Esophagus squamous epithelium (tissue), 4 donors: ENCODE results near the gene FADS3.

Experiments used
- CTCF ChIP-seq, 6 experiments: fragments of 450-650 bp in 4 of 6; fragments of 200-600 bp in 2 of 6; sonication (generic) in 2 of 6; IDR thresholded peaks; one replicate each; pipeline ENCODE4 v1.5.1; 2016 to 2019; ENCODE audit warnings: antibody characterized with exemption in 6 of 6, mild to moderate bottlenecking in 4 of 6, moderate library complexity in 4 of 6
- POLR2A ChIP-seq, 4 donors: fragments of 450-650 bp; IDR thresholded peaks; one replicate each; pipeline ENCODE4 v1.6.1; 2017; ENCODE audit warnings: antibody characterized with exemption in 4 of 4, mild to moderate bottlenecking in 4 of 4, moderate library complexity in 3 of 4

GRCh38 chr11:61882879-61883278 is 8.5 kb downstream of the FADS3 start:
- TF ChIP-seq POLR2A (IDR thresholded peaks at IDR 0.05): no peak
- no peak for TF ChIP-seq CTCF (IDR thresholded peaks at IDR 0.05)
